Measurements from ENCODE around the gene SLC38A4.
"Not testable (repeated sequence)": the region's sequence is repeated elsewhere in the genome, so short reads cannot be mapped to it uniquely, and the experiment has no call there.

Gene SLC38A4

GRCh38 chr12:46825591-46826414, at the start of gene SLC38A4:
Gene SLC38A4, minus strand, starts transcription at chr12:46825997. Its CDS starts 32,926 bp downstream, at chr12:46793071.
- no peaks in the 10 kb centered on the region for H3K4me1 ChIP-seq
- no peaks in the 10 kb centered on the region for H3K9me3 ChIP-seq
- H3K36me3 ChIP-seq (replicated peaks), result no peaks in the 10 kb centered on the region
- in situ Hi-C loops (cut with MboI; ENCODE audit: low sequenced_read_pairs), result no loop called here
- no peak for DNase-seq (ENCODE audit: low spot score in 2 of 2)
- H3K4me3 ChIP-seq, result no peak within 1 kb of the TSS
- no peaks in the 10 kb centered on the region for H3K27me3 ChIP-seq (ENCODE audit: low read depth)

GRCh38 chr12:46875095-46875494, 49.3 kb upstream of the SLC38A4 start:
- no peaks in the 10 kb centered on the region for H3K9me3 ChIP-seq
- DNase-seq (ENCODE audit: low spot score in 2 of 2), result no peak
- H3K27me3 ChIP-seq (ENCODE audit: low read depth), result no peaks in the 10 kb centered on the region
- H3K36me3 ChIP-seq (replicated peaks), result no peaks in the 10 kb centered on the region
- no peaks in the 10 kb centered on the region for H3K4me1 ChIP-seq
- no peak overlapping the region for H3K4me3 ChIP-seq
- in situ Hi-C loops (cut with MboI; ENCODE audit: low sequenced_read_pairs), result no loop called here

- no peaks in the 10 kb centered on the region for H3K9me3 ChIP-seq
- no peaks in the 10 kb centered on the region for H3K4me1 ChIP-seq
- in situ Hi-C loops (cut with MboI; ENCODE audit: low sequenced_read_pairs), result no loop called here
- no peaks in the 10 kb centered on the region for H3K36me3 ChIP-seq (replicated peaks)
- no peak overlapping the region for H3K4me3 ChIP-seq
- no peaks in the 10 kb centered on the region for H3K27me3 ChIP-seq (ENCODE audit: low read depth)
- DNase-seq (ENCODE audit: low spot score in 2 of 2), result no peak
Observed at GRCh38 chr12:46874642-46875041, 48.8 kb upstream of the SLC38A4 start.

GRCh38 chr12:46872135-46872534, 46.3 kb upstream of the SLC38A4 start:
- H3K36me3 ChIP-seq (replicated peaks), result no peaks in the 10 kb centered on the region
- no peaks in the 10 kb centered on the region for H3K27me3 ChIP-seq (ENCODE audit: low read depth)
- no peak for DNase-seq (ENCODE audit: low spot score in 2 of 2)
- no peak overlapping the region for H3K4me3 ChIP-seq
- in situ Hi-C loops (cut with MboI; ENCODE audit: low sequenced_read_pairs), result no loop called here
- H3K4me1 ChIP-seq, result no peaks in the 10 kb centered on the region
- no peaks in the 10 kb centered on the region for H3K9me3 ChIP-seq

GRCh38 chr12:46865311-46865710, 39.5 kb upstream of the SLC38A4 start:
- no peaks in the 10 kb centered on the region for H3K9me3 ChIP-seq
- no peaks in the 10 kb centered on the region for H3K27me3 ChIP-seq (ENCODE audit: low read depth)
- no peak for DNase-seq (ENCODE audit: low spot score in 2 of 2)
- no peaks in the 10 kb centered on the region for H3K4me1 ChIP-seq
- H3K4me3 ChIP-seq, result no peak overlapping the region
- no peaks in the 10 kb centered on the region for H3K36me3 ChIP-seq (replicated peaks)
- in situ Hi-C loops (cut with MboI; ENCODE audit: low sequenced_read_pairs), result no loop called here

GRCh38 chr12:46858368-46858767, 32.6 kb upstream of the SLC38A4 start:
- DNase-seq (ENCODE audit: low spot score in 2 of 2), result no peak
- no peaks in the 10 kb centered on the region for H3K36me3 ChIP-seq (replicated peaks)
- no peaks in the 10 kb centered on the region for H3K27me3 ChIP-seq (ENCODE audit: low read depth)
- peaks cover 4% of the 10 kb centered on the region; the same call in 1 of the 2 replicates for H3K9me3 ChIP-seq
- in situ Hi-C loops (cut with MboI; ENCODE audit: low sequenced_read_pairs), result no loop called here
- H3K4me3 ChIP-seq, result no peak overlapping the region
- no peaks in the 10 kb centered on the region for H3K4me1 ChIP-seq

GRCh38 chr12:46857486-46857885, 31.7 kb upstream of the SLC38A4 start:
- Histone ChIP-seq H3K9me3 (peaks cover 4% of the 10 kb centered on the region; the same call in 1 of the 2 replicates), H3K36me3 (replicated peaks) (no peaks in the 10 kb centered on the region), H3K4me1 (no peaks in the 10 kb centered on the region), H3K27me3 (ENCODE audit: low read depth) (no peaks in the 10 kb centered on the region), H3K4me3 (no peak overlapping the region)
- no peak for DNase-seq (ENCODE audit: low spot score in 2 of 2)
- in situ Hi-C loops (cut with MboI; ENCODE audit: low sequenced_read_pairs), result no loop called here

- in situ Hi-C loops (cut with MboI; ENCODE audit: low sequenced_read_pairs), result no loop called here
- no peaks in the 10 kb centered on the region for H3K4me1 ChIP-seq
- no peak for DNase-seq (ENCODE audit: low spot score in 2 of 2)
- H3K36me3 ChIP-seq (replicated peaks), result no peaks in the 10 kb centered on the region
- H3K9me3 ChIP-seq, result peaks cover 4% of the 10 kb centered on the region; the same call in 1 of the 2 replicates
- H3K4me3 ChIP-seq, result no peak overlapping the region
- H3K27me3 ChIP-seq (ENCODE audit: low read depth), result no peaks in the 10 kb centered on the region
Observed at GRCh38 chr12:46855760-46856159, 30.0 kb upstream of the SLC38A4 start.

- in situ Hi-C loops (cut with MboI; ENCODE audit: low sequenced_read_pairs); H3K4me3 ChIP-seq: not testable (repeated sequence)
Observed at GRCh38 chr12:46854188-46854587, 28.4 kb upstream of the SLC38A4 start.

GRCh38 chr12:46848792-46849191, 23.0 kb upstream of the SLC38A4 start:
- H3K4me1 ChIP-seq; H3K27me3 ChIP-seq (ENCODE audit: low read depth); H3K4me3 ChIP-seq; H3K9me3 ChIP-seq; DNase-seq (ENCODE audit: low spot score in 2 of 2); in situ Hi-C loops (cut with MboI; ENCODE audit: low sequenced_read_pairs); H3K36me3 ChIP-seq (replicated peaks): not testable (repeated sequence)

More at GRCh38 chr12:46854188-46854587, 28.4 kb upstream of the SLC38A4 start:
- not testable (repeated sequence) for H3K9me3 ChIP-seq; H3K36me3 ChIP-seq (replicated peaks); H3K4me1 ChIP-seq; H3K27me3 ChIP-seq (ENCODE audit: low read depth); DNase-seq (ENCODE audit: low spot score in 2 of 2)

GRCh38 chr12:46847001-46847400, 21.2 kb upstream of the SLC38A4 start:
- in situ Hi-C loops (cut with MboI; ENCODE audit: low sequenced_read_pairs), result no loop called here
- no peaks in the 10 kb centered on the region for H3K4me1 ChIP-seq
- DNase-seq (ENCODE audit: low spot score in 2 of 2), result no peak

GRCh38 chr12:46843811-46844210, 18.0 kb upstream of the SLC38A4 start:
- Histone ChIP-seq H3K4me3 (no peak overlapping the region), H3K36me3 (replicated peaks) (no peaks in the 10 kb centered on the region), H3K9me3 (no peaks in the 10 kb centered on the region), H3K4me1 (no peaks in the 10 kb centered on the region), H3K27me3 (ENCODE audit: low read depth) (no peaks in the 10 kb centered on the region)
- DNase-seq (ENCODE audit: low spot score in 2 of 2), result no peak
- in situ Hi-C loops (cut with MboI; ENCODE audit: low sequenced_read_pairs), result no loop called here

More at GRCh38 chr12:46847001-46847400, 21.2 kb upstream of the SLC38A4 start:
- H3K27me3 ChIP-seq (ENCODE audit: low read depth), result no peaks in the 10 kb centered on the region
- H3K4me3 ChIP-seq, result no peak overlapping the region
- H3K9me3 ChIP-seq, result no peaks in the 10 kb centered on the region
- no peaks in the 10 kb centered on the region for H3K36me3 ChIP-seq (replicated peaks)

- Histone ChIP-seq H3K27me3 (ENCODE audit: low read depth) (no peaks in the 10 kb centered on the region), H3K4me1 (no peaks in the 10 kb centered on the region), H3K4me3 (no peak overlapping the region), H3K9me3 (no peaks in the 10 kb centered on the region), H3K36me3 (replicated peaks) (no peaks in the 10 kb centered on the region)
- in situ Hi-C loops (cut with MboI; ENCODE audit: low sequenced_read_pairs), result no loop called here
- no peak for DNase-seq (ENCODE audit: low spot score in 2 of 2)
Observed at GRCh38 chr12:46841891-46842290, 16.1 kb upstream of the SLC38A4 start.

- no peak overlapping the region for H3K4me3 ChIP-seq
- H3K36me3 ChIP-seq (replicated peaks), result no peaks in the 10 kb centered on the region
- in situ Hi-C loops (cut with MboI; ENCODE audit: low sequenced_read_pairs), result no loop called here
- no peak for DNase-seq (ENCODE audit: low spot score in 2 of 2)
- H3K9me3 ChIP-seq, result no peaks in the 10 kb centered on the region
- H3K4me1 ChIP-seq, result no peaks in the 10 kb centered on the region
- no peaks in the 10 kb centered on the region for H3K27me3 ChIP-seq (ENCODE audit: low read depth)
Observed at GRCh38 chr12:46839964-46840363, 14.2 kb upstream of the SLC38A4 start.
